Stimulated activated memory B cell treated with anti-CD40 and anti-IgM and Interleukin-4, amounts not matched to agents 10 μg/mL and 1 μg/mL and 100 μg/mL, for 72 hours (primary cell): Measurements from ENCODE around the gene OR51A4.

Experiments
- ATAC-seq: fragments of 150-1000 bp; cut with Tn5 transposase; 2 replicates; pipeline ENCODE4 v1.10.0; 2021
- H3K27ac Mint-ChIP-seq: one replicate; pipeline ENCODE4 v1.8.0; 2022; ENCODE audit warnings: mild to moderate bottlenecking, mixed read lengths
- H3K27me3 Mint-ChIP-seq: one replicate; pipeline ENCODE4 v1.8.0; 2022; ENCODE audit warnings: mixed read lengths
- H3K36me3 Mint-ChIP-seq: one replicate; pipeline ENCODE4 v1.8.0; 2022; ENCODE audit warnings: mixed read lengths
- H3K4me1 Mint-ChIP-seq: one replicate; pipeline ENCODE4 v1.8.0; 2022; ENCODE audit warnings: mixed read lengths
- H3K4me3 Mint-ChIP-seq: one replicate; pipeline ENCODE4 v1.8.0; 2022; ENCODE audit warnings: mild to moderate bottlenecking, moderate library complexity, mixed read lengths
- H3K9me3 Mint-ChIP-seq: one replicate; pipeline ENCODE4 v1.8.0; 2022; ENCODE audit warnings: mixed read lengths

The OR51A4 gene

DNA sequence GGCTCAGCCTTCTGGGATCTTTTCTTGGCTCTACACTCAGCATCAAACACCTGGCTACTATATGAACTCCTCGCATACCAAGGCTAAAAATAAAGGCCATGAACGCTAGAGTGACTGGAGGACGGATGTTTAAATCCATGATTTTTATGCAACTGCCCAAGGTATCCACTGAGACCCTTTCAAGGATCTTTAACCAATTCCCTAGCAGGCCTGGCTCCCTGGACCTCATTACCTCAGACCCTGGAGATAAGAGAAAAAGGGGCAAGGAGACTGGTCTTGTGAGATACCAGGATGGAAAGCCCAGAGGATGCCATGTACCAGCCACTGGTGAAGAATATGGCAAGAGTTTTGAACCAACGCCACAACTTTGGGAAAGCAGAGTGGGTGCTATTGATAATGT lies 28.2 kb downstream of the OR51A4 start, which contains the start of gene OR51G2:
Gene OR51G2, minus strand, starts transcription at position 101 of the 400 bp plus-strand sequence. CDS start 3,687 bp downstream, outside the sequence.
- Mint-ChIP-seq H3K9me3 (no peaks in the 10 kb centered on the region), H3K4me1 (no peaks in the 10 kb centered on the region), H3K36me3 (no peaks in the 10 kb centered on the region), H3K27me3 (no peaks in the 10 kb centered on the region), H3K4me3 (no peak within 1 kb of the TSS), H3K27ac (no peak within 1 kb of the TSS)
- ATAC-seq, result no peak

DNA sequence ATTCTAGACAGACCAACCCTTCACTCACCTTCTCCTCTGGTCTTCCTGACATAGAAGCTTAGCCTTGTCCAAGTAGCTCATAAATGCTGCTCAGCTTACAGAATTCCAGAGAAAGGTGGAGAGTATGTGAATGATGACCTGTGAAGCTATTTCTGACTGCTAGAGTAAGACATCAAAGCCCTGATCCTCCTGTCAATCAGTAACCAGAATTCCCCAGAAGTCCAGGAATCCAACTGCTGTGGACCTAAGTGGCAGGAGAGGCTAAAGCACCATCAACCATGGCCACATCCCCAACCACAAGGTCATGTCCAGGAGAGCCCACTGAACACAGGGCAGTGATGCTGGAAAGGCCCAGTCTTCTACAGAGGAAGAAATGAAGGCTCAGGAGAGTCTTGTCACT lies 30.8 kb downstream of the OR51A4 start:
- no peak overlapping the region for H3K27ac Mint-ChIP-seq
- no peaks in the 10 kb centered on the region for H3K36me3 Mint-ChIP-seq
- no peaks in the 10 kb centered on the region for H3K4me1 Mint-ChIP-seq
- no peak for ATAC-seq
- no peak overlapping the region for H3K4me3 Mint-ChIP-seq
- H3K9me3 Mint-ChIP-seq, result no peaks in the 10 kb centered on the region
- no peaks in the 10 kb centered on the region for H3K27me3 Mint-ChIP-seq

DNA sequence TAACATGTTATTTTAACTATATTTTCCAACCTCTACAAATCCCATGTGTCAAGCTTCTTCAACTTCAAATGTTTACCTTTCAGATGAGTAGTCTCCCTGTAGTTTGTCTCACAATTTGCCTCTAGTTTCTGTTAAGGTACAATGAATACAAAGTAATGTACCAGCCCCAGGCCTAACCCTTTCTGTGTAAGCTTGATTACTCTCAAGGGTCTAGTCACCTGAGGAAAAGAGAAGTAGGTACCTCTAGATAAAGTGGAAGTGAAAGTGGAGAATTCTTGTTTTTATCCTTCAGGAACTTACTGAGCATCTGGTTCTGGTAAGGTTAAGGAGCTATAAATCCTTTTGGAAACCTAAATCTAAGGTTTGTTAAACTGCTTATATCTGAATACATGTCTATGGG lies 43.9 kb downstream of the OR51A4 start, which contains the start of gene OR51A7:
Gene OR51A7, plus strand, starts transcription at position 300 of the 400 bp plus-strand sequence. CDS start 3,587 bp downstream, outside the sequence.
- Mint-ChIP-seq H3K4me1 (peaks cover 8% of the 10 kb centered on the region), H3K27me3 (peaks cover 7% of the 10 kb centered on the region), H3K36me3 (peaks cover under 1% of the 10 kb centered on the region), H3K27ac (no peak within 1 kb of the TSS), H3K9me3 (peaks cover 3% of the 10 kb centered on the region), H3K4me3 (no peak within 1 kb of the TSS)
- ATAC-seq, result peak; percentile 59
